ENCODE measurements around the gene IGFBP4. TPM values are rescaled to one million over a fixed set of nuclear protein-coding genes. Genes with fewer than 3 reads are reported as not detected.
A peak's percentile ranks its signal among the peaks of the same experiment; 100 is the strongest.

Gene IGFBP4
- total RNA-seq, 1 donor from 2014 or later: 72.1 TPM

- ATAC-seq: peak; percentile 12
Measured at GRCh38 chr17:40472733-40473452, 29.6 kb downstream of the IGFBP4 start.

GRCh38 chr17:40473573-40474365 is 30.5 kb downstream of the IGFBP4 start:
- peak; percentile 1 for ATAC-seq

- peak; percentile 12 for ATAC-seq
Measured at GRCh38 chr17:40474419-40475002, 31.3 kb downstream of the IGFBP4 start.

DNA sequence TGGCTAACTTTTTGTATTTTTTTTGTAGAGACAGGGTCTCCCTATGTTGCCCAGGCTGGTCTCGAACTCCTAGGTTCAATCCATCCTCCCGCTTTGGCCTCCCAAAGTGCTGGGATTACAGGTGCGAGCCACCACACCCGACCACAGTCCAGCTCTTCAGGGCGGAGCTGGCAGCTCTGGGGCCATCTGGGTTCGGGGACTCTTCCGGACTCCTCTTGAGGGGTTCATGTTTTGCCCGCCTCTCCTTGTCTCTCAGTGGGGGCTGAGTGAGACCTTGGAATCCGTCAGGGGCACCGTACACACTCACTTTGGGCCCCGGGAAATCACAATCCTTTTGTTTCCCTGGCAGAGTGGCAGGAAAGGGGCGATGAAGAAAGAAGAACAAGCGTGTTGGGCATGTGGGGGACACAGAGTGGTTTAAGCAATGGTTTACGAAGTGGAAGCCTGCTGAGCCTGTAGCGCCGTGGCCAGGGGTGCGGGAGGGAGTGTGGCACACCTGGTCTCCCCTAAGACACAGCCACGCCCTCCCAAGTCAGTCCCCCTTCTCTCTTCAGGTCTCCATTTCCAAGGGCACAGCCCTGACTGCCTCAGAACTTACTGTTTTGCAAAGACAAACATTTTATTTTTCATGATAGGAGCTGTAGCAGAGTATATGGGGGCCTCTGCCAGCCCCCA is 32.1 kb downstream of the IGFBP4 start:
- no peak for ATAC-seq

- no peak for ATAC-seq
Measured at GRCh38 chr17:40477796-40478195, 34.5 kb downstream of the IGFBP4 start.

- ATAC-seq: no peak
Measured at GRCh38 chr17:40478486-40478885, 35.2 kb downstream of the IGFBP4 start.

GRCh38 chr17:40479754-40480480 is 36.7 kb downstream of the IGFBP4 start:
- ATAC-seq: peak; percentile 11

GRCh38 chr17:40480501-40481003 is 37.3 kb downstream of the IGFBP4 start:
- peak; percentile 68 for ATAC-seq

DNA sequence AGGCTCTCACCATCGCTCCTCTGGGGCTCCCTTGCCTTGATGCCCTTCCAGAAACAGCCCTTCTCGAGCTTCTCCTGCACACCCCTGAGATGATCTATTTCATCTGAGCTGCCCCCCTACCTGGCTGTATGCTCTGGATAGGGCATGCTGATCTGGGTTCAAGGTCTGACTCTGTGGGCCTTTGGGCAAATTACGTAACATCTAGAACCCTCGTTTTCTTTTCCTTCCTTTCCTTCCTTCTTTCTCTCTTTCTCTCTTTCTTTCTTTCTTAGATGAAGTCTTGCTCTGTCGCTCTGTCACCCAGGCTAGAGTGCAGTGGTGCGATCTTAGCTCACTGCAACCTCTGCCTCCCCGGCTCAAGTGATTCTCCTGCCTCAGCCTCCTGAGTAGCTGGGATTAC is 37.9 kb downstream of the IGFBP4 start:
- no peak for ATAC-seq

GRCh38 chr17:40482722-40483121 is 39.5 kb downstream of the IGFBP4 start:
- ATAC-seq: peak; percentile 10

- no peak for ATAC-seq
Measured at GRCh38 chr17:40483679-40484078, 40.4 kb downstream of the IGFBP4 start.

GRCh38 chr17:40484285-40484972 is 41.2 kb downstream of the IGFBP4 start:
- ATAC-seq: no peak

DNA sequence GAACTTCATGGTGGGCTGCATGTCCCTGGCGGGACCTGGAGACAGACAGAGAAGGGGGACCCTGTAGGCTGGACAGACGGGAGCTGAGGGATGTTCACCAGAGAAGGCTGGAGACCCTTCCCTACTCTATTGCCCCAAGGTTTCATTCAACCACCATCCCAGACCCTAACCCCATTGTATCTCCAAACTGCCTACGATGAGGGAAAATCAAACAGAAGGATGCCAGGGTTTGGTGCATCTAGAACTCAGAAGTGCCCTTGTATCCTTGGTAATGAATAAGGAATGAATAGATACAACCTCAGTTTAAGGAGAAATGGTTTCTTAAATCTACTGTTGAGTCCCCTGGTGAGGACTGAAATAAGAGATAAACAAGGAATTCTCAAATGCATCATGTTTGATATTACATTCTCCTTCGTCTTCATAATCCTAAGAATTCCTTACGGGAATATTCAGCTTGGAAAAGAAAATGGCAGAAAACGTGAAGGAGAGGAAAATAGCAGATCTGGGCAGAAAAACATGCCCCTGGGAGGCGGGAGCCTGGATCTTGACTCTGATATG is 41.8 kb downstream of the IGFBP4 start:
- ATAC-seq: no peak

- peak; percentile 45 for ATAC-seq
Measured at GRCh38 chr17:40485851-40486521, 42.7 kb downstream of the IGFBP4 start.

DNA sequence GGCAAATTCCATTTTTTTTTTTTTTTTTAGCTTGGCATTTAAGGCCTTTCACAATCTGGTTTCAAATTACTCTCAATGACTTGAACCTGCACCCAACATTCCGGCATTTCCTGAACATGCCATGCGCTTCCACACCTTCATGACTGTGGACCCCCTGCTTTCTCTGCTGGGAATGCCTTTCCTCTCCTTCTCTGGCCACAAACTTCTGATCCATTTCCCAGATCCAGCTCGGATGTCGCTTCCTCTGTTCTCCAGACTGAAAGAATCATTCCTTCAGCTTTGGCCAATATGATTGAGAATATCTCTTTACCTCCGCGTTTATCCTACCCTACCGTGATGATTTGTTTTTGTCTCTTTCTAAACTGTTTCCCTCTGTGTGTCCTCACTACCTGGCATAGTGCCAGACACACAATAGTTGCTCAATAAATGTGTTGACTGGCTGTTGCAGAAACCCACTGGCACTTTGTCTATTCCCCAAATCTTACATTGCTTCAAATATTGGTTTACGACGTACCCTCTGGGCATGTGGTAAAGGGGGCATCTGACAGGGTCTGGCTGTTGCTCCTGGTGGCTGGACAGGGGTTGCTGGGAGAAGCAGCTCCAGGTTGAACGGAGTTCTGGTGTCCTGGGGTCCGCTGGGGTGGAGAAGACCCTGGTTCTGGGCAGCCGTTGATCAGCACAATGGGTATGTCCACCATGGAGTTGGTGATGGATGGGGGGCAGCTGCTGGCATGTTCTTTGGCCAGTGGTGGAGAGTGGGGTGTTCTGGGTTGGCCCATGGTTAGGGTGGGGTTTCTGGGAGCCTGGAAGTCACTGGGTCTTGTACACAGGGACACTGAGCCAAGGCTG is 43.5 kb downstream of the IGFBP4 start:
- ATAC-seq: no peak

- ATAC-seq: no peak
Measured at GRCh38 chr17:40487371-40488020, 44.2 kb downstream of the IGFBP4 start.

DNA sequence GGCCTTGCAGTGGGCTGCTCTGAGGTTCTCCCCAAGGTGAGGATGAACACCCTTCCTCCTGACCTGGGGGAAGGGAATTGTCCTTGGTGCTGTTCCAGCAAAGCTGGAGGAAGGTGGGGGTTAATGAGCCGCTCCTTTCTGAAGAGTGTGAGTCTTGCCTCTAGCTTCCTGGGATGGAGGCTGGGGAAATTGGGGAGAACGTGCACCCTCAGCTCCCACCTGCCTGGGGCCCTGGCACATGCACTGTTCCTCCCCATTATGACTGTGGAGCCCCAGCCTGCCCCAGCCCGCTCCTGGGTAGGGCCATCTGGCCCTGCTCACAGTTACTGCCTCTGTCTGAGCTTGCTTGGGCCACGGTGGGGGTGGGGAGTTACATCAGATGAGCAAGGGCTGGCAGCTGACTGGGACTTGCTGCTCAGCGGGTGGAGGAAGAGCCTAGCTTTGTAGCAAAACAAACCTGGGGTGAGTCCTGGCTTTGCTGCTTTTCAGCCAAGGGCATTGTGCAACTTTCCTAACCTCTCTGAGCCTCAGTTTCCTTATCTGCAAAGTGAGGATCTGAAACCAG is 47.1 kb downstream of the IGFBP4 start:
- ATAC-seq: peak; percentile 79

DNA sequence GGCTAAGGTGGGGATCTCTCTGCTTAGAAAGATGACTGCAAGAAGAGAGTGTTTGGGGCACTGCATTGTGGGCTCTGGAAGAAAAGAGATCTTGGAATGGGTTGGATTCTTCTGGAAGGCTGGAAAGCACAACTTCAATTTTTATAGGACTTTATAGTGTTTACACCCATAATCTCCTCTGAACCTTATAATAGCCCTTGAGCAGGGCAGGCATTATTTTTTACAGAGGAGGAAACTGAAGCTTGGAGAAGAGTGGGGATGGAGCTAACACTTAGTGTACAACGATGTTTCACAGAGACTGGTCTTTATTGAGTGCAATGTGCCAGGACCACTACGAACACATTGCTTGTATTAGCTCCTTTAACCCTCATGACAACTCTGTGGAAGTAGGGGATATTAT is 47.7 kb downstream of the IGFBP4 start:
- ATAC-seq: no peak

DNA sequence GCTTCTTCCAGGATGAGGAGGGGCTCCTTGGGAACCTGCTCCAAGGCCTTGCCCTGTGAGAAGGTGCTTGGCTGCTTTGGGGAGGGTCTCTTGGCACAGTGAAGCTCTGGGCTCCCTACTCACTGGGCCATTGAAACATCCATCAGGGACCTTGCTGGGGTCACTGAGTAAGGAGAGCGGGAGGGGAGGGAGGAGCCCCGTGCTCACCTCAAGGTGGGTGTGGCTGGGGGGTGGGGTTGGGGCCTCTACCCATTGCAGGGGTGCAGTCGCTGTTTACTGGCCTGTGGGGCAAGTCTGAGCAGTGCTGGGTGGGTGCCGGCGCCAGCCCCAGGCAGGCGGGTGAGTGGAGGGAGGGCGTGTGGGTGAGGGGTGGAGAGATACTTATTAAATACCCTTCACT is 48.2 kb downstream of the IGFBP4 start:
- ATAC-seq: peak; percentile 39
